ENCODE data around the gene GPR87.

DNA sequence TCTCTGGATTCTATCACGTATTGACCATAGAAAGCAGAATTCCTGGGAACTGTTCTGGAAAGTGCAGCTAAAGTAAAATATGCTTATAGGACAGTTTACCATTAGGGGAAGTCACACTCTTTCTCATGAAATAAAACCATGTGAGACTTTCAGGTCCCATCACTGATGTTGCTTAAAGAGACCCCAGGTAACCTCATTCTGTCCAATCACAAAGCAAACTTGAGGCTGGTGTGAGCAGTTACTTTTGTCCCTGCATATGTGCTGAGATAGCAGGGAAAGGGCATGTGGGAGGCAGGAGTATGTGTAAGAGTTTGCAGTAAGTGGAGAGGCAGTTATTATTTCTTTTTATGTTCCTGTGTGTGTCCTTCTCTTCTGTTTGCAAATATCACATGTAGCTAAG lies 16.1 kb downstream of the GPR87 start:
- no peak for TF ChIP-seq EZH2 (IDR thresholded peaks at IDR 0.05; ENCODE audit: low read length, missing control alignments)
- TF ChIP-seq, protein P1, sequence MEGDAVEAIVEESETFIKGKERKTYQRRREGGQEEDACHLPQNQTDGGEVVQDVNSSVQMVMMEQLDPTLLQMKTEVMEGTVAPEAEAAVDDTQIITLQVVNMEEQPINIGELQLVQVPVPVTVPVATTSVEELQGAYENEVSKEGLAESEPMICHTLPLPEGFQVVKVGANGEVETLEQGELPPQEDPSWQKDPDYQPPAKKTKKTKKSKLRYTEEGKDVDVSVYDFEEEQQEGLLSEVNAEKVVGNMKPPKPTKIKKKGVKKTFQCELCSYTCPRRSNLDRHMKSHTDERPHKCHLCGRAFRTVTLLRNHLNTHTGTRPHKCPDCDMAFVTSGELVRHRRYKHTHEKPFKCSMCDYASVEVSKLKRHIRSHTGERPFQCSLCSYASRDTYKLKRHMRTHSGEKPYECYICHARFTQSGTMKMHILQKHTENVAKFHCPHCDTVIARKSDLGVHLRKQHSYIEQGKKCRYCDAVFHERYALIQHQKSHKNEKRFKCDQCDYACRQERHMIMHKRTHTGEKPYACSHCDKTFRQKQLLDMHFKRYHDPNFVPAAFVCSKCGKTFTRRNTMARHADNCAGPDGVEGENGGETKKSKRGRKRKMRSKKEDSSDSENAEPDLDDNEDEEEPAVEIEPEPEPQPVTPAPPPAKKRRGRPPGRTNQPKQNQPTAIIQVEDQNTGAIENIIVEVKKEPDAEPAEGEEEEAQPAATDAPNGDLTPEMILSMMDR (conservative IDR thresholded peaks at IDR 0.05 in 1 of 2, IDR thresholded peaks at IDR 0.05 in 1 of 2; ENCODE audit: low read depth in 1 of 2, low read length in 2 of 2) = no peak
